Measurements from ENCODE around the gene EPGN.
"Not testable (repeated sequence)": the region's sequence is repeated elsewhere in the genome, so short reads cannot be mapped to it uniquely, and the experiment has no call there.

The EPGN gene

DNA sequence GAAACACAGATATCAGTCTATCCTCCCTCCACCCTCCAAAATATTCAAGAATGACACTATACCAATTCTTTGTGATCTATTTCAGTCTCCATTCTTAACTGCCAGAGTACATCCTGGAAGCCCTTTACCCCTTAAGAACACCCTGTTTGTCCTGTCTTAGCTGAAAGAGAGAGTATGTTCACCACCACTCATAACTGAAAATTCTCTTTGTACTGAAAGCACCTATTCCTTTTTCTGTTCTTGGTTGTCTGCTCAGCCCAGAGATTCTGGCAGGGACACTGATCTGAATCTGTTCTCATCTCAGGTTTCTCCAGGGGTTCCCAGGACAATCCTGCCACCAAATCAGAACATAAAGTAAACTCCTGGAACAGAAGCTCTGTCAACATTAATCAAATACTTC, 31.2 kb downstream of the EPGN start:
- Mint-ChIP-seq H3K27ac (no peak overlapping the region), H3K4me3 (no peak overlapping the region), H3K27me3 (peaks cover 2% of the 10 kb centered on the region), H3K36me3 (peaks cover 4% of the 10 kb centered on the region), H3K4me1 (ENCODE audit: low read depth) (no peaks in the 10 kb centered on the region), H3K9me3 (ENCODE audit: low read depth) (peaks cover 8% of the 10 kb centered on the region)

DNA sequence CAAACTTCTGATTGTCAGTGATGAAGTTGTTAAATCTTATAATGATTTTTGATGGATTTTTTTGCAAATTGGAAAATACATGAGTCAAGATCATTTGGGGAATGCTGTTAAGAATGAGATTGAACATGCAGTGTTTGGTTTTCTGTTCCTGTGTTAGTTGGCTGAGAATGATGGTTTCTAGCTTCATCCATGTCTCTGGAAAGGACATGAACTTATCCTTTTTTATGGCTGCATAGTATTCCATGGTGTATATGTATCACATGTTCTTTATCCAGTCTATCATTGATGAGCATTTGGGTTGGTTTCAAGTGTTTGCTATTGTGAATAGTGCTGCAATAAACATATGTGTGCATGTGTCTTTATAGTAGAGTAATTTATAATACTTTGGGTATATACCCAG, 32.2 kb downstream of the EPGN start:
- not testable (repeated sequence) for H3K4me3 Mint-ChIP-seq; H3K4me1 Mint-ChIP-seq (ENCODE audit: low read depth); H3K27me3 Mint-ChIP-seq; H3K27ac Mint-ChIP-seq; H3K36me3 Mint-ChIP-seq
- H3K9me3 Mint-ChIP-seq (ENCODE audit: low read depth): peaks cover 14% of the 10 kb centered on the region

GRCh38 chr4:74344031-74344430, 35.8 kb downstream of the EPGN start:
- Mint-ChIP-seq H3K4me1 (ENCODE audit: low read depth) (no peaks in the 10 kb centered on the region), H3K9me3 (ENCODE audit: low read depth) (peaks cover 14% of the 10 kb centered on the region), H3K27ac (no peak overlapping the region), H3K27me3 (peaks cover 5% of the 10 kb centered on the region), H3K36me3 (peaks cover 5% of the 10 kb centered on the region), H3K4me3 (no peak overlapping the region)

DNA sequence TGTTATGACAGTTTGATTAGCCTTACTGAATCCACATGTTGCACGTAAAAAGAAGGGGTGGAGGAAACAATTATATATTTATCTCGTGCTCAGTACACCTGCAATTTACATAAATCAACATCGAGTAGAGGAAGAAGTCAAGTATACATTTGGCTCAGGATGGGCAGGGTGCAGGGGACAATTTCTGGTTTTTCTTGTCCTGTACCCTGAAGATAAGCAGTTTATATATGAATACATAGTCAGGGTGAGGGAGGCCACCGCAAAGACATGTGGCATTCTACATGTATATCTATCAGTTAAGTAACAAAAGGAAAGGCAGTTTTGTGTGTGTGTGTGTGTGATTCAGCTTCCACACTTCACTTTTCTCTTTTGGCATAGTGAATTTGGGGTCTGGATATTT, 45.6 kb downstream of the EPGN start:
- Mint-ChIP-seq H3K27me3 (peaks cover 7% of the 10 kb centered on the region), H3K36me3 (no peaks in the 10 kb centered on the region)

GRCh38 chr4:74357965-74358364, 49.7 kb downstream of the EPGN start:
- H3K27ac Mint-ChIP-seq: no peak overlapping the region
- no peaks in the 10 kb centered on the region for H3K9me3 Mint-ChIP-seq (ENCODE audit: low read depth)
- peaks cover 9% of the 10 kb centered on the region for H3K27me3 Mint-ChIP-seq
- no peaks in the 10 kb centered on the region for H3K36me3 Mint-ChIP-seq
- H3K4me3 Mint-ChIP-seq: no peak overlapping the region
- H3K4me1 Mint-ChIP-seq (ENCODE audit: low read depth): no peaks in the 10 kb centered on the region

More for the DNA sequence above, 45.6 kb downstream of the EPGN start:
- H3K4me3 Mint-ChIP-seq: no peak overlapping the region
- H3K9me3 Mint-ChIP-seq (ENCODE audit: low read depth): no peaks in the 10 kb centered on the region
- no peak overlapping the region for H3K27ac Mint-ChIP-seq
- H3K4me1 Mint-ChIP-seq (ENCODE audit: low read depth): no peaks in the 10 kb centered on the region

GRCh38 chr4:74361671-74362070, 53.4 kb downstream of the EPGN start:
- Mint-ChIP-seq H3K9me3 (ENCODE audit: low read depth) (no peaks in the 10 kb centered on the region), H3K36me3 (no peaks in the 10 kb centered on the region), H3K4me3 (no peak overlapping the region), H3K4me1 (ENCODE audit: low read depth) (peaks cover 14% of the 10 kb centered on the region), H3K27ac (no peak overlapping the region), H3K27me3 (peaks cover 28% of the 10 kb centered on the region)

DNA sequence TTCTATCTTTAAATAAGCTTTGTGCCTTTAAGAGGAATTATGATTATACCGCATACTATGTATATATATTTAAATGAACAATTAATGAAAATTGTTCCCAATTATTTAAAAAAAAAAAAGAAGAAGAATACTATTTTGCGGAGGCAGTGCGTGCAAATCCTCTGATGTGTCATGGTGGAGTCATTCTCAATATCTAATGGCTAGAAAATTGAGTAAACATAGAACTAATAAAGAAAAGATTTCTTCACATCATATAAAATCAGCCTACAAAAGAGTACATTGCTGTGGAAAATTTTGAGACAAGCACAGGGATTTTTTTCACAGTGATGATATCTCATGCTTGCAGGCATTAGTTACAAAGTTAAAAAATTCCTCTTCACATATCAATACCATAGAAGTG, 54.1 kb downstream of the EPGN start:
- Mint-ChIP-seq H3K36me3 (no peaks in the 10 kb centered on the region), H3K27ac (no peak overlapping the region), H3K4me3 (no peak overlapping the region), H3K27me3 (peaks cover 31% of the 10 kb centered on the region), H3K9me3 (ENCODE audit: low read depth) (no peaks in the 10 kb centered on the region), H3K4me1 (ENCODE audit: low read depth) (peaks cover 14% of the 10 kb centered on the region)

- Mint-ChIP-seq H3K36me3 (no peaks in the 10 kb centered on the region), H3K27ac (no peak overlapping the region), H3K9me3 (ENCODE audit: low read depth) (no peaks in the 10 kb centered on the region), H3K4me3 (peak overlapping the region; percentile 78), H3K27me3 (peaks cover 29% of the 10 kb centered on the region), H3K4me1 (ENCODE audit: low read depth) (peaks cover 14% of the 10 kb centered on the region)
Measured at GRCh38 chr4:74364256-74364651, 56.0 kb downstream of the EPGN start.

GRCh38 chr4:74364652-74365491, 56.6 kb downstream of the EPGN start, which contains the start of gene EREG:
Gene EREG, plus strand, starts transcription at chr4:74365145. Its CDS starts 164 bp downstream, at chr4:74365309.
- Mint-ChIP-seq H3K27ac (no peak within 1 kb of the TSS), H3K27me3 (peaks cover 29% of the 10 kb centered on the region), H3K36me3 (no peaks in the 10 kb centered on the region), H3K4me1 (ENCODE audit: low read depth) (peaks cover 14% of the 10 kb centered on the region), H3K4me3 (peak within 1 kb of the TSS; percentile 78), H3K9me3 (ENCODE audit: low read depth) (no peaks in the 10 kb centered on the region)

DNA sequence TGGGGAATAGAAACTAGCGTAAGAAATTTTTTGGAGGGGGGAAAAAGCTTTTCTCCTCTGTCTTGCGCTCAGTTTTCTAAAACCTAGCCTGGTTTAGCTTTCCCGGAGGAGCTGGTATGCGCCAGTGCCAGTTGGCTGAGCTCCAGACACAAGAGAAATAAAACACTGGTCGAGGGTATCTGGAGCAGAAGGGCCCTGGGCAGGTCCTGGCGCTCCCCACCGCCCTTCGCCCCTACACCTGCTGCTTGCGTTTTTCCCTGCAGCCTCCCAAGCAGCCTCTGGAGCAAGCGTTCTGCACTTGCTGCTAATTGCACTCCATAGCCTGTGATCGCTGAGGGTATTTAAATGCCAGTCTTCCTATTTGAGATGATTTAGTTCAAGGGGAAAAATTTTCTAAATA, 57.5 kb downstream of the EPGN start:
- Mint-ChIP-seq H3K9me3 (ENCODE audit: low read depth) (no peaks in the 10 kb centered on the region), H3K36me3 (no peaks in the 10 kb centered on the region), H3K27me3 (peaks cover 29% of the 10 kb centered on the region), H3K27ac (no peak overlapping the region), H3K4me3 (no peak overlapping the region), H3K4me1 (ENCODE audit: low read depth) (peaks cover 14% of the 10 kb centered on the region)
